IMR-90 (cell line): Measurements from ENCODE around the gene ZFAND2A. TPM values are rescaled to one million over a fixed set of nuclear protein-coding genes. Genes with fewer than 3 reads are reported as not detected.

Experiments
- ATAC-seq: fragments of 200-7000 bp; cut with Tn5 transposase; 2 replicates; pipeline ENCODE4 v1.9.1; 2020; ENCODE audit warnings: low read depth, mild to moderate bottlenecking, moderate library complexity
- BruUV-seq: library from RNA; stranded (reverse); fragments of 400-500 nt; replicated peaks from 2 replicates; lab custom pipeline; 2021; lab: Mats Ljungman, UMichigan
- CTCF ChIA-PET: fragments of 300-600 bp; formaldehyde crosslinking; extraction: SDS; loops from one replicate; lab custom pipeline; 2021; ENCODE audit warnings: antibody characterized with exemption; lab: Yijun Ruan, JAX
- POLR2A ChIA-PET: fragments of 300-600 bp; sonication (Branson Sonifier 250); formaldehyde crosslinking; loops from one replicate; lab custom pipeline; 2022; ENCODE audit warnings: antibody characterized with exemption; ENCODE audit not compliant: unreplicated experiment; lab: Charles Lee
- DNase-seq: peaks from one replicate; pipeline ENCODE4 v3.0.0; 2013
- H2AFZ ChIP-seq: replicated peaks from 2 replicates; pipeline ENCODE3; 2013; ENCODE audit warnings: low read length, mild to moderate bottlenecking; ENCODE audit not compliant: poor library complexity
- H2AK5ac ChIP-seq: 2 replicates; pipeline ENCODE4 v1.6.1; 2013; ENCODE audit warnings: low read depth, low read length, inconsistent platforms
- H2AK9ac ChIP-seq: replicated peaks from 2 replicates; pipeline ENCODE3; 2013; ENCODE audit warnings: mild to moderate bottlenecking, low read depth, low read length, moderate library complexity; ENCODE audit not compliant: poor library complexity
- H2BK120ac ChIP-seq: 2 replicates; pipeline ENCODE4 v1.6.1; 2013; ENCODE audit warnings: low read depth, low read length, inconsistent platforms
- H2BK15ac ChIP-seq: 3 replicates; pipeline ENCODE4 v1.6.1; 2013; ENCODE audit warnings: low read depth, low read length, inconsistent platforms
- H2BK20ac ChIP-seq: 2 replicates; pipeline ENCODE4 v1.6.1; 2013; ENCODE audit warnings: low read depth, mild to moderate bottlenecking, inconsistent platforms, low read length, moderate library complexity
- H2BK5ac ChIP-seq: 2 replicates; pipeline ENCODE4 v1.6.1; 2013; ENCODE audit warnings: mild to moderate bottlenecking, low read depth, low read length, inconsistent platforms; ENCODE audit not compliant: poor library complexity, severe bottlenecking
- H3K14ac ChIP-seq: replicated peaks from 2 replicates; pipeline ENCODE4 v1.6.1; 2013; ENCODE audit warnings: low read depth, low read length, inconsistent platforms
- H3K18ac ChIP-seq: 2 replicates; pipeline ENCODE4 v1.6.1; 2013; ENCODE audit warnings: low read depth, low read length, control low read depth
- H3K23ac ChIP-seq: 2 replicates; pipeline ENCODE4 v1.6.1; 2013; ENCODE audit warnings: low read depth, low read length, inconsistent platforms
- H3K27ac ChIP-seq: 2 replicates; pipeline ENCODE4 v1.5.1; 2013; ENCODE audit warnings: mild to moderate bottlenecking, control low read depth, low read length; ENCODE audit not compliant: insufficient read depth
- H3K27me3 ChIP-seq: 2 replicates; pipeline ENCODE4 v1.6.1; 2013; ENCODE audit warnings: low read length; ENCODE audit not compliant: control insufficient read depth, insufficient read depth
- H3K36me3 ChIP-seq: 2 replicates; pipeline ENCODE4 v1.6.1; 2013; ENCODE audit warnings: low read length, mixed read lengths; ENCODE audit not compliant: control insufficient read depth, insufficient read depth
- H3K4ac ChIP-seq: 2 replicates; pipeline ENCODE4 v1.6.1; 2013; ENCODE audit warnings: low read depth, low read length, inconsistent platforms
- H3K4me1 ChIP-seq: 2 replicates; pipeline ENCODE4 v1.6.1; 2013; ENCODE audit warnings: low read length, mixed read lengths; ENCODE audit not compliant: control insufficient read depth, insufficient read depth
- H3K4me2 ChIP-seq: 2 replicates; pipeline ENCODE4 v1.6.1; 2013; ENCODE audit warnings: low read depth, mild to moderate bottlenecking, control low read depth, low read length, moderate library complexity
- H3K4me3 ChIP-seq: 2 replicates; pipeline ENCODE4 v1.5.1; 2013; ENCODE audit warnings: low read depth, mild to moderate bottlenecking, control low read depth, low read length, moderate library complexity; ENCODE audit not compliant: insufficient read depth
- H3K56ac ChIP-seq: 2 replicates; pipeline ENCODE4 v1.6.1; 2013; ENCODE audit warnings: low read length, inconsistent platforms; ENCODE audit not compliant: insufficient read depth; ENCODE audit errors: extremely low read depth
- H3K79me1 ChIP-seq, 2 experiments: 2 replicates each; pipeline ENCODE4 v1.6.1; 2013; ENCODE audit warnings: low read length in 2 of 2, inconsistent platforms in 1 of 2, low read depth in 1 of 2
- H3K9ac ChIP-seq: 2 replicates; pipeline ENCODE4 v1.6.1; 2013; ENCODE audit warnings: low read depth, low read length, control low read depth
- H3K9me1 ChIP-seq: 2 replicates; pipeline ENCODE4 v1.6.1; 2013; ENCODE audit warnings: low read length, inconsistent platforms; ENCODE audit not compliant: insufficient read depth
- H3K9me3 ChIP-seq: 2 replicates; pipeline ENCODE4 v1.6.1; 2013; ENCODE audit warnings: low read length; ENCODE audit not compliant: control insufficient read depth, insufficient read depth
- H4K20me1 ChIP-seq: 2 replicates; pipeline ENCODE4 v1.6.1; 2013; ENCODE audit warnings: low read length, inconsistent platforms; ENCODE audit not compliant: insufficient read depth
- H4K5ac ChIP-seq: 2 replicates; pipeline ENCODE4 v1.6.1; 2013; ENCODE audit warnings: mild to moderate bottlenecking, low read depth, low read length, control low read depth
- H4K8ac ChIP-seq, 2 experiments: 2 replicates each; pipeline ENCODE4 v1.6.1; 2013; ENCODE audit warnings: low read depth in 2 of 2, low read length in 2 of 2, control low read depth in 1 of 2, inconsistent platforms in 1 of 2
- H4K91ac ChIP-seq: 2 replicates; pipeline ENCODE4 v1.6.1; 2013; ENCODE audit warnings: low read depth, low read length, inconsistent platforms; ENCODE audit not compliant: insufficient read depth
- FOS ChIP-seq: fragments of 150-350 bp; IDR thresholded peaks from 2 replicates; pipeline ENCODE4 v1.6.1; 2016; ENCODE audit warnings: low read depth, low read length
- WGBS, 2 experiments: methylation state at CpG; one replicate each; pipeline versions ENCODE4 v1.1.5 to v1.1.7; 2013; ENCODE audit warnings: missing lambda C conversion rate in 2 of 2; ENCODE audit not compliant: insufficient read length in 1 of 2; ENCODE audit errors: extremely low coverage in 2 of 2; 5-methylcytosine and 5-hydroxymethylcytosine counted together
- dilution Hi-C: fragments of 300-500 bp; cut with HindIII; formaldehyde crosslinking; loops from one replicate; pipeline ENCODE4 v1.14.3; 2018; ENCODE audit warnings: low sequenced_read_pairs; ENCODE audit not compliant: unreplicated experiment
- in situ Hi-C: fragments of 300-500 bp; cut with MboI; formaldehyde crosslinking; loops from 3 replicates; pipeline ENCODE4 v1.14.3; 2019; ENCODE audit warnings: low sequenced_read_pairs, inconsistent platforms, mixed read lengths
- intact Hi-C: fragments of 100-400 bp; cut with micrococcal nuclease; formaldehyde crosslinking; loops from 2 replicates; pipeline ENCODE4 v1.10.0; 2022
- polyA plus RNA-seq, 3 experiments: library from polyadenylated mRNA; depleted of rRNA; stranded (reverse); fragments of >200 nt; gene quantifications; 2 replicates each; pipeline ENCODE4 v1.2.3, GENCODE V29; 2012; ENCODE audit warnings: low replicate concordance in 1 of 3
- total RNA-seq: library from RNA; depleted of rRNA; stranded (reverse); fragments of >200 nt; gene quantifications from 2 replicates; pipeline ENCODE4 v1.2.3, GENCODE V29; 2012

Gene ZFAND2A
- total and polyA plus RNA-seq, 2 of the 4 experiments (the other 2 are of a cell fraction): 11.8 to 28.7 TPM

- Histone ChIP-seq H3K9me3 (no peaks in the 10 kb centered on the region), H3K27me3 (no peaks in the 10 kb centered on the region), H2AK5ac (no peak overlapping the region), H3K56ac (no peak overlapping the region), H3K36me3 (no peaks in the 10 kb centered on the region; the same call in 1 of the 2 replicates), H2BK5ac (no peak overlapping the region), H2BK15ac (no peak overlapping the region), H3K79me1 (peaks cover 4 to 17% of the 10 kb centered on the region in 2 experiments; a peak in 2 of 4 replicates), H4K8ac (no peak overlapping the region), H2BK20ac (no peak overlapping the region), H3K23ac (no peak overlapping the region), H3K9ac (no peak overlapping the region), H3K9me1 (no peaks in the 10 kb centered on the region), H3K27ac (no peak overlapping the region), H3K4me3 (no peak overlapping the region), H3K4me2 (no peak overlapping the region), H3K4me1 (no peaks in the 10 kb centered on the region), H4K20me1 (peaks cover 2% of the 10 kb centered on the region; the same call in 1 of the 2 replicates), H2BK120ac (no peak overlapping the region), H3K4ac (no peak overlapping the region), H2AK9ac (no peak overlapping the region), H4K91ac (no peak overlapping the region), H3K14ac (no peak overlapping the region), H2AFZ (no peak overlapping the region), H3K18ac (no peak overlapping the region), H4K5ac (no peak overlapping the region)
- no peak for ATAC-seq
- BruUV-seq: no TSS peak
- TF ChIP-seq FOS: no peak
- intact Hi-C loops (no loop called here), dilution Hi-C loops (no loop called here), in situ Hi-C loops (no loop called here)
- no CpG with 5 or more reads among the region's 28 CpGs for WGBS, 2 experiments
- CTCF ChIA-PET: no interaction called here
- POLR2A ChIA-PET: no interaction called here
- DNase-seq: no peak
Observed at GRCh38 chr7:1110358-1110757, 49.6 kb downstream of the ZFAND2A start.
